Naive B cell (primary cell): ENCODE measurements around the gene INSRR. TPM values are rescaled to one million over a fixed set of nuclear protein-coding genes. Genes with fewer than 3 reads are reported as not detected.

Source experiments
- ATAC-seq, 2 donors: fragments of 150-1000 bp; cut with Tn5 transposase; 2 replicates each; pipeline ENCODE4 v1.10.0; 2021; ENCODE audit warnings: low read depth in 2 of 2, mild to moderate bottlenecking in 2 of 2, moderate library complexity in 2 of 2
- DNase-seq: peaks from one replicate; pipeline ENCODE4 v3.0.0; 2022
- H3K27ac Mint-ChIP-seq, 6 donors: one replicate each; pipeline ENCODE4 v1.8.0; 2020 to 2022; ENCODE audit warnings: mild to moderate bottlenecking in 6 of 6, mixed read lengths in 6 of 6, moderate library complexity in 5 of 6, inconsistent platforms in 2 of 6
- H3K27me3 Mint-ChIP-seq, 3 donors: one replicate each; pipeline ENCODE4 v1.8.0; 2021 to 2022; ENCODE audit warnings: mixed read lengths in 3 of 3, mild to moderate bottlenecking in 1 of 3
- H3K36me3 Mint-ChIP-seq, 2 donors: one replicate each; pipeline ENCODE4 v1.8.0; 2020 to 2022; ENCODE audit warnings: mixed read lengths in 2 of 2, inconsistent platforms in 1 of 2, mild to moderate bottlenecking in 1 of 2
- H3K4me1 Mint-ChIP-seq, 3 donors: one replicate each; pipeline ENCODE4 v1.8.0; 2020 to 2022; ENCODE audit warnings: mixed read lengths in 3 of 3, inconsistent platforms in 1 of 3, mild to moderate bottlenecking in 1 of 3, moderate library complexity in 1 of 3
- H3K4me3 Mint-ChIP-seq, 8 donors: one replicate each; pipeline ENCODE4 v1.8.0; 2020 to 2022; ENCODE audit warnings: mild to moderate bottlenecking in 8 of 8, mixed read lengths in 8 of 8, moderate library complexity in 8 of 8, inconsistent platforms in 2 of 8
- H3K9me3 Mint-ChIP-seq, 7 donors: one replicate each; pipeline ENCODE4 v1.8.0; 2020 to 2022; ENCODE audit warnings: mixed read lengths in 7 of 7, mild to moderate bottlenecking in 5 of 7, inconsistent platforms in 2 of 7, moderate library complexity in 1 of 7
- polyA plus RNA-seq, 6 donors: library from polyadenylated mRNA; unstranded; fragments of 300-500 nt; fragmentation: Illumina TruSeq; gene quantifications; one replicate each; pipeline ENCODE4 v1.2.3, GENCODE V29; 2021; ENCODE audit warnings: low read depth in 6 of 6

The INSRR gene
- polyA plus RNA-seq, 6 donors from 2014 or later, result not detected

- H3K27me3 Mint-ChIP-seq, result no peaks in the 10 kb centered on the region
- H3K36me3 Mint-ChIP-seq, result peaks cover 26 to 34% of the 10 kb centered on the region in 2 donors
- no peak for ATAC-seq
- H3K4me1 Mint-ChIP-seq, result peaks cover 0 to 8% (median 7%) of the 10 kb centered on the region in 3 donors
- no peak overlapping the region for H3K4me3 Mint-ChIP-seq
- no peak for DNase-seq
- H3K9me3 Mint-ChIP-seq, result no peaks in the 10 kb centered on the region
- peak overlapping the region in 1 of 6 donors; percentile 22 for H3K27ac Mint-ChIP-seq
Observed at GRCh38 chr1:156795374-156795733, 63.6 kb downstream of the INSRR start.

- DNase-seq (no peak), ATAC-seq (no peak)
- peaks cover 26 to 40% of the 10 kb centered on the region in 2 donors for H3K36me3 Mint-ChIP-seq
- no peaks in the 10 kb centered on the region for H3K9me3 Mint-ChIP-seq
- no peak overlapping the region for H3K4me3 Mint-ChIP-seq
- no peaks in the 10 kb centered on the region for H3K27me3 Mint-ChIP-seq
- peaks cover 0 to 10% (median 8%) of the 10 kb centered on the region in 3 donors for H3K4me1 Mint-ChIP-seq
- no peak overlapping the region for H3K27ac Mint-ChIP-seq
Observed at GRCh38 chr1:156794506-156795373, 64.2 kb downstream of the INSRR start.

Other genes starting within 250 kb of the INSRR start
- gene HAPLN2, start 239.7 kb downstream of the INSRR start, polyA plus RNA-seq, result not detected
- not detected for gene BCAN, start 217.0 kb downstream of the INSRR start, polyA plus RNA-seq
- gene NES, start 181.7 kb downstream of the INSRR start, polyA plus RNA-seq, result not detected
- under 1 TPM in 1 of 6 donors, not detected in 5; 0.29 TPM for gene CRABP2, start 153.5 kb downstream of the INSRR start, polyA plus RNA-seq
- gene METTL25B, start 130.6 kb downstream of the INSRR start, polyA plus RNA-seq, result 10 to 100 TPM in 3 of 6 donors, 1 to 10 TPM in 3; 6.9 to 14.4 (median 9.6) TPM
- 10 to 100 TPM; 14.3 to 35.0 (median 26.3) TPM for gene ISG20L2, start 130.4 kb downstream of the INSRR start, polyA plus RNA-seq
- gene MRPL24, start 118.0 kb downstream of the INSRR start, polyA plus RNA-seq, result 100 to 1,000 TPM in 1 of 6 donors, 10 to 100 TPM in 5; 70.7 to 117 (median 76.1) TPM
- 10 to 100 TPM; 19.6 to 33.8 (median 26.3) TPM for gene HDGF, start 107.4 kb downstream of the INSRR start, polyA plus RNA-seq
- 10 to 100 TPM; 31.9 to 69.4 (median 38.9) TPM for gene PRCC, start 91.6 kb downstream of the INSRR start, polyA plus RNA-seq
- gene SH2D2A, start 42.3 kb downstream of the INSRR start, polyA plus RNA-seq, result 1 to 10 TPM in 1 of 6 donors, under 1 TPM in 4, not detected in 1; 0.26 to 1.2 (median 0.31) TPM
- gene NTRK1, start 1.7 kb upstream of the INSRR start, polyA plus RNA-seq, result not detected
- gene PEAR1, start 34.6 kb upstream of the INSRR start, polyA plus RNA-seq, result under 1 TPM in 3 of 6 donors, not detected in 3; 0.11 to 0.85 (median 0.27) TPM
- gene LRRC71, start 61.5 kb upstream of the INSRR start, polyA plus RNA-seq, result not detected
- 1 to 10 TPM; 2.0 to 5.6 (median 3.0) TPM for gene ARHGEF11, start 186.6 kb upstream of the INSRR start, polyA plus RNA-seq
- gene ETV3L, start 240.7 kb upstream of the INSRR start, polyA plus RNA-seq, result not detected